Activated B cell treated with CpG ODN at 0.5 μM for 24 hours (primary cell): ENCODE data around the gene AGBL1. TPM values are rescaled to one million over a fixed set of nuclear protein-coding genes. Genes with fewer than 3 reads are reported as not detected.

ENCODE experiments used
- ATAC-seq: fragments of 200-7000 bp; cut with Tn5 transposase; one replicate; pipeline ENCODE4 v1.10.0; 2021; ENCODE audit warnings: low read depth, mild to moderate bottlenecking, moderate library complexity
- CTCF ChIA-PET: fragments of 350-600 bp; sonication (Branson Sonifier 250); formaldehyde crosslinking; loops from one replicate; lab custom pipeline; 2021; ENCODE audit warnings: antibody characterized with exemption; lab: Charles Lee
- POLR2A ChIA-PET: fragments of 350-600 bp; sonication (Branson Sonifier 250); formaldehyde crosslinking; loops from one replicate; lab custom pipeline; 2021; ENCODE audit warnings: antibody characterized with exemption; lab: Charles Lee
- DNase-seq: peaks from one replicate; pipeline ENCODE4 v3.0.0; 2022
- H3K27ac Mint-ChIP-seq: one replicate; pipeline ENCODE4 v1.8.0; 2020; ENCODE audit warnings: mixed read lengths
- H3K27me3 Mint-ChIP-seq: one replicate; pipeline ENCODE4 v1.8.0; 2021; ENCODE audit warnings: mixed read lengths
- H3K36me3 Mint-ChIP-seq: one replicate; pipeline ENCODE4 v1.8.0; 2021; ENCODE audit warnings: low read depth, mixed read lengths
- H3K4me1 Mint-ChIP-seq: one replicate; pipeline ENCODE4 v1.8.0; 2021; ENCODE audit warnings: mixed read lengths
- H3K4me3 Mint-ChIP-seq: one replicate; pipeline ENCODE4 v1.8.0; 2020; ENCODE audit warnings: mild to moderate bottlenecking, mixed read lengths
- H3K9me3 Mint-ChIP-seq: one replicate; pipeline ENCODE4 v1.8.0; 2020; ENCODE audit warnings: mixed read lengths
- CTCF ChIP-seq: fragments of 200-600 bp; IDR thresholded peaks from one replicate; pipeline ENCODE4 v1.8.0; 2022; ENCODE audit warnings: antibody characterized with exemption, mild to moderate bottlenecking
- intact Hi-C: fragments of 100-400 bp; cut with micrococcal nuclease; formaldehyde crosslinking; loops from one replicate; pipeline ENCODE4 v1.15.1; 2024
- total RNA-seq: library from RNA; stranded (reverse); gene quantifications from 2 replicates; pipeline ENCODE4 v1.2.3, GENCODE V29; 2022

The AGBL1 gene
- total RNA-seq, 1 donor from 2014 or later = not detected

- no peak overlapping the region for H3K4me3 Mint-ChIP-seq
- ChIA-PET POLR2A (no interaction called here), CTCF (no interaction called here)
Measured at GRCh38 chr15:86355361-86355760, 275.7 kb downstream of the AGBL1 start.

GRCh38 chr15:86355801-86356200 is 276.1 kb downstream of the AGBL1 start:
- Mint-ChIP-seq H3K4me1 (no peaks in the 10 kb centered on the region), H3K27ac (no peak overlapping the region), H3K36me3 (no peaks in the 10 kb centered on the region), H3K4me3 (no peak overlapping the region), H3K27me3 (no peaks in the 10 kb centered on the region), H3K9me3 (peaks cover 9% of the 10 kb centered on the region)
- DNase-seq = no peak
- TF ChIP-seq CTCF = no peak
- ChIA-PET CTCF (no interaction called here), POLR2A (no interaction called here)
- ATAC-seq = no peak
- intact Hi-C loops = no loop called here

More at GRCh38 chr15:86355361-86355760, 275.7 kb downstream of the AGBL1 start:
- H3K9me3 Mint-ChIP-seq = peaks cover 7% of the 10 kb centered on the region
- ATAC-seq = no peak
- no peak overlapping the region for H3K27ac Mint-ChIP-seq
- no peaks in the 10 kb centered on the region for H3K27me3 Mint-ChIP-seq
- H3K36me3 Mint-ChIP-seq = no peaks in the 10 kb centered on the region
- DNase-seq = no peak
- no peaks in the 10 kb centered on the region for H3K4me1 Mint-ChIP-seq
- intact Hi-C loops = no loop called here
- TF ChIP-seq CTCF = no peak

- ATAC-seq = no peak
- H3K9me3 Mint-ChIP-seq = peaks cover 12% of the 10 kb centered on the region
- H3K36me3 Mint-ChIP-seq = no peaks in the 10 kb centered on the region
- CTCF ChIA-PET = no interaction called here
- POLR2A ChIA-PET = no interaction called here
- no peak for DNase-seq
- H3K4me3 Mint-ChIP-seq = no peak overlapping the region
- no peaks in the 10 kb centered on the region for H3K4me1 Mint-ChIP-seq
- intact Hi-C loops = no loop called here
- no peaks in the 10 kb centered on the region for H3K27me3 Mint-ChIP-seq
- H3K27ac Mint-ChIP-seq = no peak overlapping the region
- TF ChIP-seq CTCF = no peak
Measured at GRCh38 chr15:86362555-86362954, 282.9 kb downstream of the AGBL1 start.

- no peaks in the 10 kb centered on the region for H3K27me3 Mint-ChIP-seq
- no peak for TF ChIP-seq CTCF
- ChIA-PET CTCF (no interaction called here), POLR2A (no interaction called here)
- intact Hi-C loops = no loop called here
- no peaks in the 10 kb centered on the region for H3K36me3 Mint-ChIP-seq
- DNase-seq (no peak), ATAC-seq (no peak)
- no peak overlapping the region for H3K4me3 Mint-ChIP-seq
- H3K27ac Mint-ChIP-seq = no peak overlapping the region
- no peaks in the 10 kb centered on the region for H3K4me1 Mint-ChIP-seq
- peaks cover 17% of the 10 kb centered on the region for H3K9me3 Mint-ChIP-seq
Measured at GRCh38 chr15:86373147-86373546, 293.5 kb downstream of the AGBL1 start.

GRCh38 chr15:86375733-86376280 is 296.1 kb downstream of the AGBL1 start:
- no peak overlapping the region for H3K4me3 Mint-ChIP-seq
- ATAC-seq (no peak), DNase-seq (no peak)
- intact Hi-C loops = no loop called here
- H3K36me3 Mint-ChIP-seq = no peaks in the 10 kb centered on the region
- POLR2A ChIA-PET = no interaction called here
- no peaks in the 10 kb centered on the region for H3K27me3 Mint-ChIP-seq
- H3K4me1 Mint-ChIP-seq = no peaks in the 10 kb centered on the region
- no peak overlapping the region for H3K27ac Mint-ChIP-seq
- H3K9me3 Mint-ChIP-seq = peaks cover 9% of the 10 kb centered on the region
- TF ChIP-seq CTCF = no peak
- CTCF ChIA-PET = no interaction called here
